ENCODE results near the gene DLGAP1. TPM values are rescaled to one million over a fixed set of nuclear protein-coding genes. Genes with fewer than 3 reads are reported as not detected.
A peak's percentile ranks its signal among the peaks of the same experiment; 100 is the strongest.

The DLGAP1 gene
- total and polyA plus RNA-seq, 2 of the 13 experiments (the other 11 are each of a cell fraction or from before 2014, with no cell fraction given): 0.01 TPM; not detected in 1

DNA sequence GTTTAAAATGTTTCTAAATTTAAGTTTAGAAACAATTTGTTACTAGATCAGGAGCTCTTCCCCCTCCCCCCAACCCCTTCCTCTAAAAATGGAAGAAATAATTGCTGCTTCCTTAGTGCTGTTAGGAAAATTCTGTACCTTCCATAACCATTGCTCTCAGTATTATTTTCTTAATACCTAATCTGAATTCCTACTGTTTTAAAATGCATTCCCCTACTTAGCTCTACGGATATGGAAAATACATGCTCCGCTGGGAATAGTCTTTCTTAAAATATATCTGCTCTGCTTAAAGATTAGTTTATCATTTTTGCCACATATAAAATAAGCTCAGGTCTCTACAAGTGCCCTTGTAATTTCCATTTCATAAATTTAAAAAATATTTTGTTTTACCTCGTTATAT is 789.9 kb downstream of the DLGAP1 start:
- in situ Hi-C loops (cut with HindIII; ENCODE audit: extremely low pct_ligation_motif_present, low pct_unique_long_range_greater_than_20kb) (loop anchor here (5.0 kb wide), 3 partner anchors 73 to 383 kb away; partner anchors contain the start of gene TGIF1), intact Hi-C loops (cut with micrococcal nuclease; ENCODE audit: unreplicated experiment) (loop anchor here (1.0 to 5.0 kb wide), 6 partner anchors 16 to 368 kb away; no protein-coding TSS in a partner anchor)
- 57% methylated on average over 3 of the region's 3 CpGs for WGBS (ENCODE audit: low lambda C conversion rate)
- Histone ChIP-seq H3K4me2 (ENCODE audit: low read depth, low read length) (peak overlapping the region; percentile 77), H4K20me1 (ENCODE audit: insufficient read depth, low read length) (no peaks in the 10 kb centered on the region), H3K4me3 (replicated peaks in 1 of 3; ENCODE audit: insufficient read depth in 1 of 3, low read depth in 2 of 3, low read length in 3 of 3) (peak overlapping the region in 2 of 3 experiments; percentile 36 to 53; a peak in 3 of 6 replicates), H2AFZ (ENCODE audit: low read length) (no peak overlapping the region), H3K27ac (ENCODE audit: extremely low read length, insufficient read depth, low read length) (peak overlapping the region; percentile 85), H3K36me3 (replicated peaks in 1 of 2; ENCODE audit: control insufficient read depth in 1 of 2, insufficient read depth in 2 of 2, low read length in 2 of 2) (no peaks in the 10 kb centered on the region), H3K79me2 (ENCODE audit: insufficient read depth, low read length) (no peaks in the 10 kb centered on the region), H3K4me1 (ENCODE audit: insufficient read depth, low read length) (peaks cover 48% of the 10 kb centered on the region), H3K9ac (ENCODE audit: insufficient read depth, low read depth, low read length) (peak overlapping the region; percentile 73), H3K9me3 (ENCODE audit: low read length) (peaks cover 3% of the 10 kb centered on the region; the same call in 1 of the 2 replicates), H3K27me3 (ENCODE audit: control insufficient read depth in 1 of 2, insufficient read depth in 2 of 2, low read length in 2 of 2) (no peaks in the 10 kb centered on the region)
- TF ChIP-seq HDAC6 (IDR thresholded peaks at IDR 0.05; ENCODE audit: low read depth, low read length): 0 out of 2 replicates have a peak, but pooled peaks have one; percentile 27
- TF ChIP-seq ZNF577 (CRISPR knock-in tag; IDR thresholded peaks at IDR 0.05; ENCODE audit: borderline replicate concordance, low read depth): no peak
- TF ChIP-seq PTBP1 (IDR thresholded peaks at IDR 0.05; ENCODE audit: low read depth, low read length, poor library complexity, severe bottlenecking): no peak
- TF ChIP-seq RBFOX2 (IDR thresholded peaks at IDR 0.05; ENCODE audit: low read depth, low read length): peak; percentile 21; the same call in 1 of the 2 replicates
- peak; percentile 0 for TF ChIP-seq HNRNPK (IDR thresholded peaks at IDR 0.05; ENCODE audit: low read depth, low read length, poor library complexity, severe bottlenecking)
- ChIA-PET CTCF (ENCODE audit: low intra/inter-chr PET ratio, low total read pairs) (interaction anchor here (0.9 to 4.6 kb wide), 5 partner anchors 62 to 383 kb away, joined by 3 to 29 read pairs (median 12); no protein-coding TSS in a partner anchor), POLR2A (interaction anchor here (0.9 to 5.5 kb wide), 21 partner anchors 9 to 726 kb away, joined by 3 to 271 read pairs (median 9); partner anchors contain the start of gene MYL12B)
- FAIRE-seq (no peak), ATAC-seq (no peak), DNase-seq (ENCODE audit: low spot score) (no peak)
- BruUV-seq (replicated peaks): TSS peak; percentile 97

DNA sequence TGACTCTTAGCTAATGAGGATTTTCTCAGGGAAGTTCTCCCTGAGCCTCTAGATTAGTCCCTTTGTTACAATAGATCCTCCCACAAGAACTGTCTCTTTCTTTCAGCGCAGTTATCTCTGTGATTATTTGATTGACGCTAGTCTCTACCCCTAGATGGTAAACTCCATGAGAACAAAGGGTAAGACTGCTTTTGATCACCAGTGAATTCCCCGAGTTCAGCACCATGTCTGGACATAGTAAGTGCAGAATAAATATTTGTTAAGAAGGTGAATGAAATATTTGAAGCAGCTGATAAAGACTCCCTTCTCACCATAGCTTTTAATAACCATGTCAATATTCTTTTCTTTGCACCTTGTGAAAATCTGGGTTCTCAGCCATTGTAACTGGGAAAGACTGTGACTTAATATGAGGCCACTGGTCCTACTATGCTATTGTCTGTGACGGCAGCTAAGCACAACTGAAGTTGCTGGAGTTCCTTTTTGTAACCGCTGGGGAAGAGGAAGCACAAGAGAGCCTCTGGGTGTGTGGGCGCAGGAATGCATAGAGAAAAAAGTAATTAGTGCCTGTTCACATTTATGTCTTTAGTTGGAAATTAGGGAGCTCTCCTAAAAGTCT is 790.4 kb downstream of the DLGAP1 start:
- Histone ChIP-seq H3K27me3 (ENCODE audit: control insufficient read depth in 1 of 2, insufficient read depth in 2 of 2, low read length in 2 of 2) (no peaks in the 10 kb centered on the region), H3K79me2 (ENCODE audit: insufficient read depth, low read length) (no peaks in the 10 kb centered on the region), H3K4me3 (replicated peaks in 1 of 3; ENCODE audit: insufficient read depth in 1 of 3, low read depth in 2 of 3, low read length in 3 of 3) (no peak overlapping the region; a peak in 1 of 6 replicates), H3K4me1 (ENCODE audit: insufficient read depth, low read length) (peaks cover 45% of the 10 kb centered on the region), H3K4me2 (ENCODE audit: low read depth, low read length) (peak overlapping the region; percentile 77), H3K27ac (ENCODE audit: extremely low read length, insufficient read depth, low read length) (peak overlapping the region; percentile 85), H3K9me3 (ENCODE audit: low read length) (peaks cover 3% of the 10 kb centered on the region; the same call in 1 of the 2 replicates), H3K36me3 (replicated peaks in 1 of 2; ENCODE audit: control insufficient read depth in 1 of 2, insufficient read depth in 2 of 2, low read length in 2 of 2) (no peaks in the 10 kb centered on the region), H4K20me1 (ENCODE audit: insufficient read depth, low read length) (no peaks in the 10 kb centered on the region), H2AFZ (ENCODE audit: low read length) (no peak overlapping the region), H3K9ac (ENCODE audit: insufficient read depth, low read depth, low read length) (peak overlapping the region; percentile 73)
- in situ Hi-C loops (cut with HindIII; ENCODE audit: extremely low pct_ligation_motif_present, low pct_unique_long_range_greater_than_20kb): loop anchor here (5.0 kb wide), 3 partner anchors 72 to 382 kb away; partner anchors contain the start of gene TGIF1
- 0 out of 3 replicates have a peak, but pooled peaks have one; percentile 9 for ATAC-seq
- POLR2A ChIA-PET: interaction anchor here (0.9 to 5.5 kb wide), 14 partner anchors 9 to 418 kb away, joined by 3 to 271 read pairs (median 22); partner anchors contain the start of gene MYL12B
- FAIRE-seq: peak; percentile 49
- CTCF ChIA-PET (ENCODE audit: low intra/inter-chr PET ratio, low total read pairs): interaction anchor here (4.6 kb wide), 1 partner anchor 70 kb away, joined by 20 read pairs; no protein-coding TSS in a partner anchor
- DNase-seq (ENCODE audit: low spot score): peak; percentile 95
- WGBS (ENCODE audit: low lambda C conversion rate): 11% methylated on average over 6 of the region's 6 CpGs
- intact Hi-C loops (cut with micrococcal nuclease; ENCODE audit: unreplicated experiment): loop anchor here (1.0 to 5.0 kb wide), 6 partner anchors 16 to 367 kb away; no protein-coding TSS in a partner anchor
- no TSS peak for BruUV-seq (replicated peaks)
- TF ChIP-seq SRSF4 (IDR thresholded peaks at IDR 0.05; ENCODE audit: low read depth, low read length, poor library complexity, severe bottlenecking): no peak
- TF ChIP-seq NFKBIZ (CRISPR knock-in tag; IDR thresholded peaks at IDR 0.05): no peak
- TF ChIP-seq BRD4 (CRISPR knock-in tag; IDR thresholded peaks at IDR 0.05): no peak
- TF ChIP-seq, protein P1, sequence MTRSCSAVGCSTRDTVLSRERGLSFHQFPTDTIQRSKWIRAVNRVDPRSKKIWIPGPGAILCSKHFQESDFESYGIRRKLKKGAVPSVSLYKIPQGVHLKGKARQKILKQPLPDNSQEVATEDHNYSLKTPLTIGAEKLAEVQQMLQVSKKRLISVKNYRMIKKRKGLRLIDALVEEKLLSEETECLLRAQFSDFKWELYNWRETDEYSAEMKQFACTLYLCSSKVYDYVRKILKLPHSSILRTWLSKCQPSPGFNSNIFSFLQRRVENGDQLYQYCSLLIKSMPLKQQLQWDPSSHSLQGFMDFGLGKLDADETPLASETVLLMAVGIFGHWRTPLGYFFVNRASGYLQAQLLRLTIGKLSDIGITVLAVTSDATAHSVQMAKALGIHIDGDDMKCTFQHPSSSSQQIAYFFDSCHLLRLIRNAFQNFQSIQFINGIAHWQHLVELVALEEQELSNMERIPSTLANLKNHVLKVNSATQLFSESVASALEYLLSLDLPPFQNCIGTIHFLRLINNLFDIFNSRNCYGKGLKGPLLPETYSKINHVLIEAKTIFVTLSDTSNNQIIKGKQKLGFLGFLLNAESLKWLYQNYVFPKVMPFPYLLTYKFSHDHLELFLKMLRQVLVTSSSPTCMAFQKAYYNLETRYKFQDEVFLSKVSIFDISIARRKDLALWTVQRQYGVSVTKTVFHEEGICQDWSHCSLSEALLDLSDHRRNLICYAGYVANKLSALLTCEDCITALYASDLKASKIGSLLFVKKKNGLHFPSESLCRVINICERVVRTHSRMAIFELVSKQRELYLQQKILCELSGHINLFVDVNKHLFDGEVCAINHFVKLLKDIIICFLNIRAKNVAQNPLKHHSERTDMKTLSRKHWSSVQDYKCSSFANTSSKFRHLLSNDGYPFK (CRISPR knock-in tag; IDR thresholded peaks at IDR 0.05; ENCODE audit: borderline replicate concordance): no peak
- TF ChIP-seq GABPA (IDR thresholded peaks at IDR 0.05; ENCODE audit: low read depth, low read length): no peak
- no peak for TF ChIP-seq GABPA (CRISPR knock-in tag; IDR thresholded peaks at IDR 0.05; ENCODE audit: low read depth)
- TF ChIP-seq NFE2 (CRISPR knock-in tag; IDR thresholded peaks at IDR 0.05): no peak
- no peak for TF ChIP-seq PHF20 (CRISPR knock-in tag; IDR thresholded peaks at IDR 0.05)
- peak; percentile 16; the same call in 1 of the 2 replicates for TF ChIP-seq GFI1 (CRISPR knock-in tag; IDR thresholded peaks at IDR 0.05; ENCODE audit: borderline replicate concordance)

Data from HepG2 (cell line).